Mesenchymal stem cell (in vitro differentiated cells and primary cell): Measurements from ENCODE around the gene ROBO2.

Experiments
- DNase-seq: peaks from one replicate; pipeline ENCODE4 v3.0.0-alpha.2; 2013
- H2AFZ ChIP-seq: one replicate; pipeline ENCODE4 v1.6.1; 2013; ENCODE audit warnings: low read depth, mild to moderate bottlenecking, control low read depth, inconsistent platforms, low read length, moderate library complexity
- H2AK5ac ChIP-seq: 2 replicates; pipeline ENCODE4 v1.6.1; 2013; ENCODE audit warnings: low read length, moderate library complexity, mild to moderate bottlenecking, inconsistent platforms; ENCODE audit not compliant: severe bottlenecking
- H2BK120ac ChIP-seq: one replicate; pipeline ENCODE4 v1.6.1; 2013; ENCODE audit warnings: low read depth, mild to moderate bottlenecking, inconsistent platforms, low read length, moderate library complexity
- H2BK12ac ChIP-seq, 2 experiments: one replicate each; pipeline ENCODE4 v1.6.1; 2013; ENCODE audit warnings: inconsistent platforms in 2 of 2, low read length in 2 of 2, mild to moderate bottlenecking in 2 of 2, moderate library complexity in 2 of 2, control low read depth in 1 of 2
- H2BK15ac ChIP-seq: one replicate; pipeline ENCODE4 v1.6.1; 2013; ENCODE audit warnings: mild to moderate bottlenecking, low read depth, inconsistent platforms; ENCODE audit not compliant: poor library complexity, severe bottlenecking
- H2BK5ac ChIP-seq: 2 replicates; pipeline ENCODE4 v1.6.1; 2013; ENCODE audit warnings: low read depth, mild to moderate bottlenecking, low read length, control low read depth, inconsistent platforms; ENCODE audit not compliant: poor library complexity, severe bottlenecking
- H3K14ac ChIP-seq, 2 experiments: one replicate each; pipeline ENCODE4 v1.6.1; 2013; ENCODE audit warnings: inconsistent platforms in 2 of 2, low read length in 2 of 2, control low read depth in 1 of 2, mild to moderate bottlenecking in 1 of 2, moderate library complexity in 1 of 2
- H3K18ac ChIP-seq, 2 experiments: one replicate each; pipeline ENCODE4 v1.6.1; 2013; ENCODE audit warnings: inconsistent platforms in 2 of 2, low read length in 2 of 2, control low read depth in 1 of 2, low read depth in 1 of 2, mild to moderate bottlenecking in 1 of 2
- H3K23ac ChIP-seq, 2 experiments: one replicate each; pipeline ENCODE4 v1.6.1; 2013; ENCODE audit warnings: inconsistent platforms in 2 of 2, low read length in 2 of 2, mild to moderate bottlenecking in 2 of 2, moderate library complexity in 2 of 2, control low read depth in 1 of 2
- H3K27ac ChIP-seq: 2 replicates; pipeline ENCODE4 v1.5.1; 2013; ENCODE audit warnings: mild to moderate bottlenecking, moderate library complexity, low read length, control low read depth, inconsistent platforms; ENCODE audit not compliant: poor library complexity, severe bottlenecking
- H3K27me3 ChIP-seq, 2 experiments: 2 replicates each; pipeline versions ENCODE4 v1.6.1 to v1.7.0; 2013; ENCODE audit warnings: low read length in 2 of 2, mild to moderate bottlenecking in 2 of 2, moderate library complexity in 2 of 2, control low read depth in 1 of 2, inconsistent platforms in 1 of 2; ENCODE audit not compliant: control insufficient read depth in 1 of 2, insufficient read depth in 1 of 2
- H3K36me3 ChIP-seq, 2 experiments: 2 replicates each; pipeline versions ENCODE4 v1.6.1 to v1.7.0; 2013; ENCODE audit warnings: low read length in 2 of 2, control low read depth in 1 of 2, inconsistent platforms in 1 of 2, low read depth in 1 of 2, mild to moderate bottlenecking in 1 of 2; ENCODE audit not compliant: insufficient read depth in 2 of 2, control insufficient read depth in 1 of 2
- H3K4ac ChIP-seq, 2 experiments: one replicate each; pipeline ENCODE4 v1.6.1; 2013; ENCODE audit warnings: inconsistent platforms in 2 of 2, low read length in 2 of 2, mild to moderate bottlenecking in 2 of 2, moderate library complexity in 2 of 2, control low read depth in 1 of 2, low read depth in 1 of 2
- H3K4me1 ChIP-seq: 2 replicates; pipeline ENCODE4 v1.6.1; 2013; ENCODE audit warnings: low read depth, low read length, control low read depth; ENCODE audit not compliant: control insufficient read depth, insufficient read depth
- H3K4me2 ChIP-seq: 2 replicates; pipeline ENCODE4 v1.6.1; 2013; ENCODE audit warnings: low read length, mild to moderate bottlenecking, inconsistent platforms; ENCODE audit not compliant: poor library complexity, severe bottlenecking
- H3K4me3 ChIP-seq, 2 experiments: 2 replicates each; pipeline versions ENCODE4 v1.5.1 to v1.7.0; 2013; ENCODE audit warnings: low read length in 2 of 2, mild to moderate bottlenecking in 2 of 2, control low read depth in 1 of 2, low read depth in 1 of 2; ENCODE audit not compliant: insufficient read depth in 1 of 2
- H3K79me1 ChIP-seq: replicated peaks from 2 replicates; pipeline ENCODE4 v1.6.1; 2013; ENCODE audit warnings: mild to moderate bottlenecking, control low read depth, low read length, inconsistent platforms; ENCODE audit not compliant: poor library complexity, severe bottlenecking
- H3K9ac ChIP-seq: 2 replicates; pipeline ENCODE4 v1.7.0; 2013; ENCODE audit warnings: mild to moderate bottlenecking, low read length, moderate library complexity
- H3K9me3 ChIP-seq: 2 replicates; pipeline ENCODE4 v1.7.0; 2013; ENCODE audit warnings: mild to moderate bottlenecking, low read length; ENCODE audit not compliant: control insufficient read depth
- H4K8ac ChIP-seq: one replicate; pipeline ENCODE4 v1.6.1; 2013; ENCODE audit warnings: inconsistent platforms, mild to moderate bottlenecking, low read length, moderate library complexity
- H4K91ac ChIP-seq: one replicate; pipeline ENCODE4 v1.6.1; 2013; ENCODE audit warnings: mild to moderate bottlenecking, low read length, inconsistent platforms
- WGBS: methylation state at CpG from one replicate; pipeline ENCODE4 v1.1.7; 2013; ENCODE audit warnings: mixed read lengths; 5-methylcytosine and 5-hydroxymethylcytosine counted together

ROBO2 gene

DNA sequence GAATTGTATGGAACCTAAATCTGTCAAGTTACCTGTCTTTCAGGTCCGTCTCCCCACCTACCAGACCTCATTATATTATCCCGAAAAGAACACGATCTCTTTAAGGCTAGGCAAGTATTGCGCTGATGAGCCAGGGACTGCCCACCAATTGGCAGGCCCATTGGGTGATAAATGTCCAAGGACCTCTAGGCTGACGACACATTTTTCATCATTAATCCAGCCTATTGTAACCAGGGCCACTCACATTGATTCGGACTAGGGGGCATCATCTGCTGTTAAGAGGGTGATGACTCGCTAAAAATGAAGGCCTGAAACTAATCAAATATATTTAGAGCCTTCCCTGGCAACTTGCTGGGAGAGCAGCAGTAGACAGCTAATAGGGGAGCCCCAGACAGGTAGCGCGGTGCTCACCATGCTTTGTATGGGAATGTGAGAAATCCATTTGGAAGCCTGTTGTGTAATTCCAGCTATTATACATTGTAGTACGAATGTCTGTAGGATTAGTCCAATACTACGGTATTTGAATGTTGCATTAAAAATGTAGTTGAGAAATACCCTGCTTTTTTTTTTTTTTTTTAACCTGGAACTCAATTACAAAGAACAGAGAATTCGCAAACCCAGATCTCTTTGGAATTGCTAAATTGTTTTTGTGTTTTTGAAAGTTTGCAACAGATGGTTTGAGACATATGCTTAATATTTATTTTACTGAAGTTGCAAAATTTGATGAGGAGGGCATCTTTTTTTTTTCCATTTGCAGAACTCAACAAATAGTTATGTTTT is 156.1 kb downstream of the ROBO2 start:
- no peak overlapping the region for H2BK120ac ChIP-seq
- H2AK5ac ChIP-seq, result no peak overlapping the region
- H2BK12ac ChIP-seq, result no peak overlapping the region
- H2AFZ ChIP-seq, result no peak overlapping the region
- H3K27me3 ChIP-seq, result no peaks in the 10 kb centered on the region
- H3K4me2 ChIP-seq, result no peak overlapping the region
- H4K8ac ChIP-seq, result no peak overlapping the region
- H3K14ac ChIP-seq, result no peak overlapping the region
- no peak overlapping the region for H2BK15ac ChIP-seq
- no peak overlapping the region for H3K27ac ChIP-seq
- no peak overlapping the region for H3K4me3 ChIP-seq
- H2BK5ac ChIP-seq, result no peak overlapping the region
- no peaks in the 10 kb centered on the region for H3K79me1 ChIP-seq
- no peak overlapping the region for H3K18ac ChIP-seq
- 89% methylated on average over 10 of the region's 12 CpGs for WGBS
- no peak overlapping the region for H3K23ac ChIP-seq
- no peak overlapping the region for H4K91ac ChIP-seq
- H3K36me3 ChIP-seq, result no peaks in the 10 kb centered on the region
- no peak overlapping the region for H3K4ac ChIP-seq
- H3K9me3 ChIP-seq, result no peaks in the 10 kb centered on the region
- H3K9ac ChIP-seq, result no peak overlapping the region
- H3K4me1 ChIP-seq, result no peaks in the 10 kb centered on the region
- no peak for DNase-seq

DNA sequence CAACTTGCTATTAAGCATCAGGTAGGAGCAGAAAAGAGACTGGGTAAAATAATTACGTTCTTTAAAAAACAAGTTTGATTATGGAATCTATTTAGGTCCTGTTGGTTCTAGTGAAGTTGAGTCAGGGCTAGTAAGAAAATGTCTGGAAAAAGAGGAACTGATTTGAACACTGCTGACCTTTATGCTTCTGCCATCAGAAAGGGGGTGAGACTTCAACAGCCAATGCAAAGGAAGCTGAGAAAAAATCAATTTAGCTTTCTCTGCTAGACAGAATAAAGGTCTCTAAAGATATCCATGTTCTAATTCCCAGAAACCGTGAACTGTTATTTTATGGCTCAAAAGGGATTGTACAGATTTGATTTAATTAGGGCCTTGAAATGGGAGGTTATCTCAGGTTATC is 157.5 kb downstream of the ROBO2 start:
- WGBS, result 87% methylated on average over 2 of the region's 2 CpGs
- Histone ChIP-seq H3K9me3 (no peaks in the 10 kb centered on the region), H2BK5ac (no peak overlapping the region), H3K36me3 (no peaks in the 10 kb centered on the region), H3K4me3 (no peak overlapping the region), H3K27ac (no peak overlapping the region), H3K4me2 (no peak overlapping the region), H2AK5ac (no peak overlapping the region), H3K27me3 (no peaks in the 10 kb centered on the region), H3K9ac (no peak overlapping the region), H3K23ac (no peak overlapping the region), H4K91ac (no peak overlapping the region), H4K8ac (no peak overlapping the region), H3K14ac (no peak overlapping the region), H2BK12ac (no peak overlapping the region), H2BK120ac (no peak overlapping the region), H3K18ac (no peak overlapping the region), H2BK15ac (no peak overlapping the region), H3K4me1 (no peaks in the 10 kb centered on the region), H3K79me1 (no peaks in the 10 kb centered on the region), H3K4ac (no peak overlapping the region), H2AFZ (no peak overlapping the region)
- no peak for DNase-seq

DNA sequence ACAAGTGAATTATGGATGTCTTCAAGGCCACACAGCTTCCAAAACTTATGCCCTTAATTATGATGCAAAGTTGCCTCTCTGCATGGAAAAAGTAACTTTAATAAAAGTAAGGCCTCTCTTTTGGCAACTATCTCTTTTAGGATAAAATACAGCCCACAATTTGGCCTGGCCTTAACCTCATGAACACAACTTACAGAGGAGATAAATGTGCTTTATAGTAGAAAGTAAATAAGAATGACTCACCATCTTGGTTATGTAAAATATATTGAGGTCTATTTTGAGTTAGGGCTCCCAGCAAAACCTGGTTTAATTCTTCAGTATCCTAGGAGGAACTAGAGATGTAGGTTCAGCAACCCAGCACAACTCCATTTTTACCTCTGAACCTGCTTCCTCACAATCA is 164.0 kb downstream of the ROBO2 start:
- Histone ChIP-seq H3K14ac (no peak overlapping the region), H3K9ac (no peak overlapping the region), H4K8ac (no peak overlapping the region), H2BK15ac (no peak overlapping the region), H3K4ac (no peak overlapping the region), H3K36me3 (no peaks in the 10 kb centered on the region), H2AK5ac (no peak overlapping the region), H4K91ac (no peak overlapping the region), H3K4me2 (no peak overlapping the region), H3K4me3 (no peak overlapping the region), H3K4me1 (no peaks in the 10 kb centered on the region), H3K18ac (no peak overlapping the region), H3K27me3 (no peaks in the 10 kb centered on the region), H3K23ac (no peak overlapping the region), H3K27ac (no peak overlapping the region), H3K9me3 (no peaks in the 10 kb centered on the region), H2BK12ac (no peak overlapping the region), H2BK120ac (no peak overlapping the region), H3K79me1 (no peaks in the 10 kb centered on the region), H2AFZ (no peak overlapping the region), H2BK5ac (no peak overlapping the region)
- DNase-seq, result no peak

DNA sequence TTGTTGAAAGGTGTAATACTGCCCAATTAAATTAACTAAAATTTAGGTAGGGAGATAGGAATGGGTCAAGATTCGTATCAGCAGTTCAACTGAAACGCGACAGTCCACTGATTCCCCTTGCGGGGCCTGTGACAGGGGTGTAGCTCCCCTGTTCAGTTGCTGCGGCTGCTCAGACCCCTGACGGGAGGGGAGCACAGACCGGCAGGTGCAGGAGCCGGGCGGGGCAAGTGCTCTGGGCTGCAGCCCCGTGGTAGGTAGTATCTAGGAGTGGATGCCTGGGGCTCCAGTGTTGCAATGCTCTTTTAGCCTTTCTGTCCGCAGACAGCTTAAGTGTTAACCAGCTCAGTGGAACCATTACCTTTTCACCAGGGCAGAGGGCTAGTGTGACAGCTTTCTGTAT is 164.9 kb downstream of the ROBO2 start:
- no peak overlapping the region for H2BK5ac ChIP-seq
- H3K4me1 ChIP-seq, result no peaks in the 10 kb centered on the region
- H3K9me3 ChIP-seq, result no peaks in the 10 kb centered on the region
- no peaks in the 10 kb centered on the region for H3K36me3 ChIP-seq
- no peak overlapping the region for H4K8ac ChIP-seq
- no peak overlapping the region for H4K91ac ChIP-seq
- no peak overlapping the region for H2BK120ac ChIP-seq
- H3K4me3 ChIP-seq, result no peak overlapping the region
- no peak overlapping the region for H3K4me2 ChIP-seq
- H3K27me3 ChIP-seq, result no peaks in the 10 kb centered on the region
- H3K27ac ChIP-seq, result no peak overlapping the region
- no peak overlapping the region for H3K14ac ChIP-seq
- no peak overlapping the region for H2BK12ac ChIP-seq
- H3K9ac ChIP-seq, result no peak overlapping the region
- H3K79me1 ChIP-seq, result no peaks in the 10 kb centered on the region
- no peak overlapping the region for H3K23ac ChIP-seq
- no peak overlapping the region for H2AFZ ChIP-seq
- H2BK15ac ChIP-seq, result no peak overlapping the region
- H2AK5ac ChIP-seq, result no peak overlapping the region
- no peak for DNase-seq
- H3K4ac ChIP-seq, result no peak overlapping the region
- no peak overlapping the region for H3K18ac ChIP-seq
- 86% methylated on average over 11 of the region's 11 CpGs for WGBS
